Right renal cortex interstitium (tissue), 3 donors: ENCODE results near the gene RPP25L. TPM values are rescaled to one million over a fixed set of nuclear protein-coding genes. Genes with fewer than 3 reads are reported as not detected.

Experiments
- DNase-seq, 3 donors: peaks; one replicate each; pipeline ENCODE4 v3.0.0-alpha.2; 2013; ENCODE audit warnings: low read depth in 3 of 3, low spot score in 2 of 3
- polyA plus RNA-seq, 3 donors: library from polyadenylated mRNA; unstranded; fragments of 120-200 nt; gene quantifications; one replicate each; pipeline ENCODE4 v1.2.1, GENCODE V29; 2013; ENCODE audit not compliant: insufficient read length in 3 of 3

Gene RPP25L
- polyA plus RNA-seq, 3 donors = 23.4 to 28.8 (median 28.7) TPM

DNA sequence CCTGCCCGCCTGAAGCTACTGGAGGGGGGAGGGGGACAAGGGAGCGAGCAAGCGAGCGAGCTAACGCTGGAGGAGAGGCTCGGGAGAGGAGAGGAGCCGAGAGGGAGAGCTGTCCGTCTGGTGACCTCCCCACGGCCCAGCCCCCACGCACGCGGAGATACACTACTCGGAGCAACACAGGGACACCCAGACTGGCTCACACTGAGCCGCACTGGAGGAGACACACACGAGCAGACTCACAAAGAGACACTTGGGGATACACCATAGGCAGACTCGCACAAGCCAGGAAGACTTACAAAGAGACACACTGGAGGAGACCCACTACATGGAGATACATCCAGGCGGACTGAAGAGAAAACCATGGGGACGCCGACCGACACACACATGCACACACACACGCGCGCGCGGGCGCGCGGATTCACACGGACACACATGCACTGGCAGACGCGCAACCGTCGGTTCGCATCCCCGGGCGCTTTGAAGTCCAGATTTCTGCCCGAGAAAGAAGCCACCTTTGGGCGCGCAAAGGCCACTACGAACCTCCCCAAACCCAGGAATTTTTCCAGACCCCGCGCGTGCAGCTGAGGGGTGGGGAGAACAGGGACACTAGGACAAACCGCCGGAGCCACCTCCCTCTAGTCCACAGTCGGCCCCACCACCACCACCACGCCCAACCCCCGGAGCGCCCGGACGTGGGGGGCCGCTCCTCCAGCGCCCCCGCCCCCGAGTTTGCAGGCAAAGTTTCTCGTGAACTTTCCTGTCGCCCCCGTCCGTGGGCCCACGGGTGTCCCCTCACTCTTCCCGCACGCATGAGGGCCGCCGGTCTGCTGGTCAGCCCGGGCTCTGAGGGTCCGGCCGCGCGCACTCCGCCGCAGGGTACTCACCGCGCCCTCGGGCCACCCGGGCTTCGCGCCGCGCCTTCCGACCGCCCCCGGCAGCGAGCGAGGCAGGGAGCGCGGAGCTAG lies 22.9 kb downstream of the RPP25L start:
- DNase-seq = no peak

DNA sequence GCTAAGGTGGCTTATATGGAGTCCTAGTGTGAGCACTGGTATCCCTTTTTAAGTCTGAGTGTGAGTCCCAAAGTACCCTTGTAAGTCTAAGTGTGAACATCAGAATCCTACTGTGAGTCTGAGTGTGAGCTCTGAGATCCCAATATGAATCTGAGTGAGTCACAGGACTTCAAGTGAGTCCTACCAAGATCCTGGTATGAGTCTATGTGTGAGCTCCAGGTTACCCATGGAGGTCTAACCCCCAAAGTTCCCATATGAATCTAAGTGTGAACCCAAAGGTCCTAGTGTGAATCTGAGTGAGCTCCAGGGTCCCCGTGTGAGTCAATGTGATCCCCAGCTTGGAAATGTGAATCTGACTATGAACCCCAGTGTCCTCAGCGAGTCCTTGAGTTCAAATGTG lies 24.6 kb downstream of the RPP25L start:
- DNase-seq = no peak

GRCh38 chr9:34585946-34586669 lies 25.8 kb downstream of the RPP25L start:
- no peak for DNase-seq

- DNase-seq = no peak
These were observed 26.9 kb downstream of the RPP25L start for GRCh38 chr9:34584970-34585369.

DNA sequence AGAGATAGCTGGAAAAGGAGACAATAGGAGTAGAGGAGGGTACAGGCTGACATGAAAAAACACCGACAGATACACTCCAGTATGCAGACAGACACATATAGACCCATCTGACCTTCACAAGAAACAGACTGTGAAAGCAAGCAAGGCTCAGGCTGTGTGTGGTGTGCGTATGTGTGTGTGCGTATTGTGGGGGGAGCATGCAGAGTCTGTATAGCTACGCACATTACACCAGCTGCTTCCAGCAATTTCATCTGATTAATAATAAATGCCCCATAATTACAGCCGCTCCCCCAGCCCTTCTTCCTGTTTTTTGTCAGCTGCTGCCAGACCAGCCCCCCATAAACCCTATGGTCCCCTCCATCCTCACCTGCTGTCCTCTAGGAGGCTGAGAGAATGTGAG lies 29.1 kb downstream of the RPP25L start:
- no peak for DNase-seq

GRCh38 chr9:34581318-34581717 lies 30.6 kb downstream of the RPP25L start:
- no peak for DNase-seq

DNA sequence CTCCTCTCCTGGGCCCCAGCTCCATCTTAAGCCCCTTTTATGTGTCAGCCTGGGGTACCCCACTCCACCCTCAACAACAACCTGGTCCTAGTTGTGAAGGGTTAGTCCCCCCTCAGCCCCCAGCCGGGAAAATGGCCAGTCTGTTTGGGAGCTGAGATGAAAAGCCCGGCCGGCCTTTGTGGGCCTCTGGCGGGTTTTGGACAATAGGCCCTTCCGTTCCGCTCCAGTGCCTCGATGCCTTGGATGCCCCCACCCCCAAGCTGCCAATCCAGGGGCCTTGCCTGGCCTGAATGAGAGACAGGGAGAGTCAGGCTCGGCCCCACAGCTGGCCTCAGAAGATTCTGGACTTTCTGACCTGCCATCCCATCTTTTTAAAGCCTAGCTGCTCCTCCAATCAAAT lies 31.5 kb downstream of the RPP25L start:
- DNase-seq = no peak

DNA sequence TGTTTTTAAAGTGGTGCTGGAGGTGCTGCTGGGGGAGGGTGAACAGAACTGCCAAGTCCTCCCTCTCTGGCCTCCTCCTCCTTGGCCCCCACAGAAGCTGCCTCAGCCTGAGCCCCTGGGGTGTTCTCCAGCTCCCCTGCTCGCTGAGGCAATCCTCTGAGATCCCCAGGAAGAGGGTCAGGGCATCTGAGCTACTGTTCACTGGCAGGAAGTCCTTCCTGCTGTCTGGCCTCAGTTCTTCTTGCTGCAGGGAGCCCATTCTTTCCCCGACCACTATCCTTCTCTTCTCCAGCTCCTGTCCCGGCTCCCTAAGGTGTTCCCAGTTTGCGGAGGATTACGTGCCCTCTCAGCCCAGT lies 32.1 kb downstream of the RPP25L start:
- no peak for DNase-seq

GRCh38 chr9:34579104-34579807 lies 32.6 kb downstream of the RPP25L start:
- no peak for DNase-seq

DNA sequence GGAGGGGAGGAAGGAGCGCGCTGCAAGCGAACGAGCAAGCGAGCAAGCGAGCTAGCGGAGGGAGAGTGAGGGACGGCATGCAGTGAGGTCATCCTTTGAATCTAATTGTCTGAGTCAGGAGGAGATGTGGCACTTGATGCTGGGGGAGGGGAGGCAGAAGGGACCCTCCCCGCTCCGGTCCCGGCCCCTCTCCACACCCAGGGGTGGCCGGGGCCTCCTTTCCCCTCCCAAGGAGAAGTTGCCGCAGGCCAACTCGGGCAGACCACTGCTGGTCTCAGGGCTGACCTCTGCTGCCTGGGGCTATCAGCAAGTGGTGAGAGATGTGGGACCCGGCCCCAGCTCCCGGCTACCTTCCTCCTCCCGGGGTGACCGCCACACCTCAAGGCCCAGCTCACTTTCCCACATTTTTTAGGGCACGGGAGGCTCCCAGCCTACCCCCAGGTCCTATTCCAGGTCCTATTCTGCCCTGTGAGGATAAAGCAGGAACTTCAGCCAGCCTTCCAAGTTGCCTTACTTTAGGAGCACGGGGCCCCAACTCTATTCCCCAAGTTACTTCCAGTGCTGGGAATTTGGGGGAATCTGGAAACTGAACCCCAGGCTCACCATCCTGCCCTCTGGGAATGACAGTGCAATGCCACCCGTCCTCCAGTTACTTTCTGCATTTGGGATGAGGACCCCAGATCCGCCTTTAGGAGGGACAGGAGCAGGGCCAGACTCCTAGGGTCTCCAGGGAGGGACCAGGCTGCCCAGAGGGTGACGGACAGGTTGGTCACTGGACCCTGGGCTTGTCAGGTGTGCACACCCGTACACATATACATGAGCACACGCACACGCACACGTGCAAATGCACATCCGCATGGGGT lies 33.4 kb downstream of the RPP25L start:
- DNase-seq = no peak

DNA sequence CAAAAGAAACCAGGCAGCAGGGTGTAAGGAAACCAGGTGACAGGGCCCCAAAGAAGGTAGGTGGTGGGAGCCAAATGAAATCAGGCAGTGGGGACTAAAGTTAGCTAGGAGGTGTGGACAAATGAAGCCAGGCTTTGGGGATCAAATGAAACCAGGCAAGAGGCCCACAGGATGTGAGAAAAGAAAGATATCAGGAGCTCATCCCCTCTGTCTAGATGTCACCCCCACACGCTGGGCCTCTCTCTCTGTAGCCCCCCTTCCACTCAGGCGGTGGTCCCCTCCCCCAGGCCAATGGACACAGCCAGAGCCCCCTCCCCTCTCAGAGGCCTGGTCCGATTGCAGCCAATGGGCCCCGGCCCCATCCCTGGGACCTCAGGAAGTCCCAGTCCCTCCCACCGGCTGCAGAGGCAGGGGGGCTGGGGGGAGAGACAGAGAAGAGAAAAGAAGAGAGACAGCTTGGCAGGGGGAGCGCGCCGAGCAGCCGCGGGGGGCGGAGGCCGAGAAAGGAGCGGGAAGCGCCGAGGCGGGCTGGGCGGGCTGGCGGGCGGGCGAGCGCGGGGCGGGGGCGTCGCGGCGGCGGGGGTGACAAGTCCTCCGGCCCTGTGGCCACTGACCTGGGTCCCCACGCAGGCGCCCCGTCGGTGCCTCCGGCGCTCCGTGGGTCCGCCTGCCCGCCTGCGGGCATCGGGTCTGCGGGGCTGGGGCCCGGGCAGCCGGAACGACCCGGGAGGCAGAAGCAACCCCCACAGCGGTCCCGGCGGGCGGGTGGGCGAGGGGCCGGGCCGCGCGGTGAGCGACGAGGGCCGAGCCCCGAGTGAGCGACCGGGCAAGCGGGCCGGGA lies 34.3 kb downstream of the RPP25L start:
- no peak for DNase-seq

- DNase-seq = no peak
These were observed 35.1 kb downstream of the RPP25L start for GRCh38 chr9:34576597-34577399.

GRCh38 chr9:34575862-34576596 lies 35.9 kb downstream of the RPP25L start:
- DNase-seq = no peak

- DNase-seq = no peak
These were observed 36.7 kb downstream of the RPP25L start for GRCh38 chr9:34575241-34575640.

- no peak for DNase-seq
These were observed 37.3 kb downstream of the RPP25L start for GRCh38 chr9:34574571-34574970.

DNA sequence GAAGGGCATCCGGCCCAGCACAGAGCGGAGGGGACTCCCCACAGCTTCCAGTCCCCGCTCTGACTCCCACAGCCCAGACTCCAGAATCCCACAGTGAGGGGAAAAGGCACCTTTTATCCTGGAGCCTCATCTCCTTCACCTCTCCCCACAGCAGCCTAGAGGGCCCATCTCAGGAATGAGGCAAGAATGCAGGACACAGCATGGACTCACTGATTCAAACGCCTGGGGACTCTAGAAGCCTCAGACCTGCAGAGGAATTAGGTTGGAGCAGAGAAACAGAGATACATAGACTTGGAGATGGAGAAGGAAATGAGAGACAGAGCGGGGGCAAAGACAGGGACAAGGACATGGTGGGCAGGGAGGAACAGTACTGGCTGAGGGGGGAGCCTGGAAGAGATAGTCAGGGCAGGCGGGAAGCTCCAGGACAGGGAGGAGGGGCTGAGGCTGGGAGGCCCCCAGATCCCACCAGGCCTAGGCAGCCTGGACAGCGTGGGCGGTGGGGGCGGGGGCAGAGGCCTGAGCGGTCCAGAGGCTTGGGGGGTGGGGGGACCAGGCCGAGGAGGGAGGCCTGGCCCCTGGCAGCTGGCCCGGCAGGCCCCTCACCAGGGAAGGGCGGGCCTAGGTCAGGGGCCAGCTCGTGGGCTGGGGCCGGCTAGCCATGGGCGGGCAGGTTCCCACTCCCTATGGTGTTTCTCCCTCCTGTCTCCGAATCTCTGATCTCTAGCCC lies 38.1 kb downstream of the RPP25L start:
- no peak for DNase-seq

DNA sequence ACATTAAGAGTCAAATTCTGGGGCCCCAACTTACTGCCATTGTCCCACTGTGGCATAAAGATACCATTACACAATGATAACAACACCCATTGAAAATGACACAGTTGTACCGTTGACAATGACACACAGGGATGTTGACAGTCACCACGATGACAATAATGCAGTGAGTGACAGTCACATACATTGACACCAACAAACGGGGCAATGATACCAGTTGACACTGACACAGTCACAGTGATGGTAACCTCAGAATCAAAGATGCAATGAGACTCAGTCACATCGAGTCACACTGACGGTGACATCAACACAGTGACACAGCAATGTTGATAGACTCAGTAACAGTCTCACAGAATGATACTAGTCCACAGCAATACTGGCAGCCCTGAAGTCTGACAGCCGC lies 39.3 kb downstream of the RPP25L start:
- no peak for DNase-seq
